GM13977 (cell line): ENCODE measurements around the gene ALDH16A1.
A peak's percentile ranks its signal among the peaks of the same experiment; 100 is the strongest.

Experiments
- DNase-seq: peaks from one replicate; pipeline ENCODE4 v3.0.0; 2012; ENCODE audit warnings: low spot score
- in situ Hi-C: fragments of 300-500 bp; cut with MboI; formaldehyde crosslinking; loops from one replicate; pipeline ENCODE4 v1.12.0; 2022; ENCODE audit warnings: low sequenced_read_pairs, low pct_unique_long_range_greater_than_20kb, mixed read lengths, inconsistent platforms; ENCODE audit not compliant: unreplicated experiment
- TF ChIP-seq, protein P1 (sequence below): IDR thresholded peaks from 2 replicates; pipeline ENCODE4 v1.5.1; 2012; ENCODE audit warnings: mild to moderate bottlenecking, control low read depth; ENCODE audit not compliant: insufficient read depth; ENCODE audit errors: extremely low read depth, missing control alignments

Gene ALDH16A1

GRCh38 chr19:49411681-49412326, 41.2 kb upstream of the ALDH16A1 start:
- in situ Hi-C loops = no loop called here
- DNase-seq = no peak
- TF ChIP-seq, protein P1, sequence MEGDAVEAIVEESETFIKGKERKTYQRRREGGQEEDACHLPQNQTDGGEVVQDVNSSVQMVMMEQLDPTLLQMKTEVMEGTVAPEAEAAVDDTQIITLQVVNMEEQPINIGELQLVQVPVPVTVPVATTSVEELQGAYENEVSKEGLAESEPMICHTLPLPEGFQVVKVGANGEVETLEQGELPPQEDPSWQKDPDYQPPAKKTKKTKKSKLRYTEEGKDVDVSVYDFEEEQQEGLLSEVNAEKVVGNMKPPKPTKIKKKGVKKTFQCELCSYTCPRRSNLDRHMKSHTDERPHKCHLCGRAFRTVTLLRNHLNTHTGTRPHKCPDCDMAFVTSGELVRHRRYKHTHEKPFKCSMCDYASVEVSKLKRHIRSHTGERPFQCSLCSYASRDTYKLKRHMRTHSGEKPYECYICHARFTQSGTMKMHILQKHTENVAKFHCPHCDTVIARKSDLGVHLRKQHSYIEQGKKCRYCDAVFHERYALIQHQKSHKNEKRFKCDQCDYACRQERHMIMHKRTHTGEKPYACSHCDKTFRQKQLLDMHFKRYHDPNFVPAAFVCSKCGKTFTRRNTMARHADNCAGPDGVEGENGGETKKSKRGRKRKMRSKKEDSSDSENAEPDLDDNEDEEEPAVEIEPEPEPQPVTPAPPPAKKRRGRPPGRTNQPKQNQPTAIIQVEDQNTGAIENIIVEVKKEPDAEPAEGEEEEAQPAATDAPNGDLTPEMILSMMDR = no peak

- in situ Hi-C loops = no loop called here
- TF ChIP-seq, protein P1 = no peak
- no peak for DNase-seq
Measured at GRCh38 chr19:49413348-49413747, 39.7 kb upstream of the ALDH16A1 start.

DNA sequence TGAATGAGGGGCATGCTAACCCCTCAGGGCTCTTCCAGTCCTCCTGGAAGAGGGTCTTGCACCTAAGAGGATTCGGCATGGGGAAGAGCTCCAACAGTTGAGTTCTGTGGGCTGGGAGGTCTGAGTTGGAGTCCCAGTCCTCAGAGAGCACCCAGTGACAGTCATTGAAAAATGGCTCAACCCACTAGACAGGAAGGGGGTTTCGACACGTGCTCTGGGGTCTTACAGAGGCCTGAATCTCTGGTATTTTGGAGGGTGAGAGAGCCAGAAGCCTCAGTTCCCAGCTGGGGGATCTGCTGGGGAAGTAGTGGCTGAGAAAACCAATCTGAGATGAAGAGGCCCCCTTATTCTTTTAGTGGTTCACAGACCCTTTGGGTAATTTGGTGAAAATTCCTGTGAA, 38.8 kb upstream of the ALDH16A1 start:
- DNase-seq = no peak
- in situ Hi-C loops = no loop called here
- TF ChIP-seq, protein P1 = no peak

DNA sequence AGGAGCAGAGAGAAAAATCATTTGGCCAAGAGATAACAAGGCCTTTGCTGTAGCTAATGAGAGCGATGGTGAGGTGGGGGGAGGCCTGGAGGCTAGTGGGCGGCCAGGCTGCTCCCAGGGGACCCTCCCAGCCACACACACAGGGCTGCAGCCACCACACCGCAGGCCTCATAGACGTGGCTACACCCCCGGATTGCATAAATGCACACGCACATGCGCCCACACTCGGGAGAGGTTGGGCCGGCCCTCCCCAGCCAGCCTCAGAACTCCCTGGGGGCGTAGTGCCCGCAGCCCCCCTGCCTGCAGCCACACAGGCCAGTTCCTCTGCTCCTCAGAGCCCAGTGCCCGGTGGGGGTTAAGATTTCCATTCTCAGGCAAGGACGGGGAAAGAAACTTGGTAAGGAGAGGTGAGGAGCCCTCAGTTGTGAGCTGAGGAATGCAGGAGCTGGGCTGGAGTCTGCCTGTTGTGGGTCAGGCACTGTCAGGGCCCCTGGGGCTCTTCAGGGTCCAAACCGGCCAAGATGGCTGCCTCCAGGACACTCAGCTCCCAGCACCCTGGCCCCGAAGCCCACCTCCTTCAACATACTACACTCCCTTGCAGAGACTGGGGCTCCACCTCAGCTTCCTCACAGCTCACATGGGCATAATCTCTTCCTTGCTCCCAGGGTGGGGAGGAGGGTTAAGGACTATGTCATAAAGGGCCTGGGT, 37.8 kb upstream of the ALDH16A1 start:
- in situ Hi-C loops = no loop called here
- TF ChIP-seq, protein P1 = no peak
- peak; percentile 85 for DNase-seq

DNA sequence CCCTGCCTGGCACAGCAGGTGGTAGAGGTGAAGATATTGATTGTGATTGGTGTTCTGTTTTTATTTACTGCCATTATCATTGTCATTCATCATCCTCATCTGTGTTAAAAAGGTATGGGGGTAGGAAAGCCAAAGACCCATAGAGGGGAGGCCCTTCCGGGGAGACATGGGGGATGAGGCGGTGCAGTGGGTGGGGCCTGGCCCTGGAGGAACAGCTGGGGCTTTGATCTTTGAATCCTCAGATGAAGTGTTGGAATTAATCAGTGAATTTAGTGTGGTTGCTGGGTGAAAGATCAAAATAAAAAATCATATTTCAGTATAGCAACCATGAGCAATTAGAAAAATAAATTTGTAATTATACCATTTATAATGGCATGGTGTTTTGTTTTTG, 37.2 kb upstream of the ALDH16A1 start:
- DNase-seq = no peak
- TF ChIP-seq, protein P1 = no peak
- in situ Hi-C loops = no loop called here

DNA sequence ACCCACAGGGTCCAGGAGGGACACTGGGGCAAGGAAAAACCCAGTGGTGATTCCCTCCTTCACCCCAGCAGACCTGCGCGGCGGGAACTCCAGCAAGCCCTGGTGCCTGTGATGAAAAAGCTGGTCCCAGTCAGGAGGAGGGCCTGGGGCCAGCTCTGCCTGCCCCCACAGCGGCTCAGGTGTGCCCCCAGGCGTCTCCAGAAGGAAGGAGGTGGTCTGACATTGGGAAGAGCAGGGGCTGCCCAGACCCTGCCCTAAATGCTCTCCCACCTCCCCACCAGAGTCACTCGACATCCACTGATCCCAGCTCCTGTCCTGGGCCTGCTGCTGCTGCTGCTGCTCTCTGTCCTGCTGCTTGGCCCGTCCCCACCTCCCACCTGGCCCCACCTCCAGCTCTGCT, 35.9 kb upstream of the ALDH16A1 start:
- TF ChIP-seq, protein P1 = no peak
- DNase-seq = no peak
- in situ Hi-C loops = no loop called here
